GM12801 (cell line): Measurements from ENCODE around the gene CDC37.

Experiments
- TF ChIP-seq, protein P1 (sequence below): IDR thresholded peaks from one replicate; pipeline ENCODE4 v1.5.1; 2011; ENCODE audit warnings: control low read depth; ENCODE audit not compliant: insufficient read length; ENCODE audit errors: extremely low read depth

The CDC37 gene

GRCh38 chr19:10346509-10346908 lies 56.8 kb downstream of the CDC37 start:
- TF ChIP-seq, protein P1, sequence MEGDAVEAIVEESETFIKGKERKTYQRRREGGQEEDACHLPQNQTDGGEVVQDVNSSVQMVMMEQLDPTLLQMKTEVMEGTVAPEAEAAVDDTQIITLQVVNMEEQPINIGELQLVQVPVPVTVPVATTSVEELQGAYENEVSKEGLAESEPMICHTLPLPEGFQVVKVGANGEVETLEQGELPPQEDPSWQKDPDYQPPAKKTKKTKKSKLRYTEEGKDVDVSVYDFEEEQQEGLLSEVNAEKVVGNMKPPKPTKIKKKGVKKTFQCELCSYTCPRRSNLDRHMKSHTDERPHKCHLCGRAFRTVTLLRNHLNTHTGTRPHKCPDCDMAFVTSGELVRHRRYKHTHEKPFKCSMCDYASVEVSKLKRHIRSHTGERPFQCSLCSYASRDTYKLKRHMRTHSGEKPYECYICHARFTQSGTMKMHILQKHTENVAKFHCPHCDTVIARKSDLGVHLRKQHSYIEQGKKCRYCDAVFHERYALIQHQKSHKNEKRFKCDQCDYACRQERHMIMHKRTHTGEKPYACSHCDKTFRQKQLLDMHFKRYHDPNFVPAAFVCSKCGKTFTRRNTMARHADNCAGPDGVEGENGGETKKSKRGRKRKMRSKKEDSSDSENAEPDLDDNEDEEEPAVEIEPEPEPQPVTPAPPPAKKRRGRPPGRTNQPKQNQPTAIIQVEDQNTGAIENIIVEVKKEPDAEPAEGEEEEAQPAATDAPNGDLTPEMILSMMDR = no peak

- TF ChIP-seq, protein P1 = no peak
Measured at GRCh38 chr19:10344780-10345179, 58.6 kb downstream of the CDC37 start.

DNA sequence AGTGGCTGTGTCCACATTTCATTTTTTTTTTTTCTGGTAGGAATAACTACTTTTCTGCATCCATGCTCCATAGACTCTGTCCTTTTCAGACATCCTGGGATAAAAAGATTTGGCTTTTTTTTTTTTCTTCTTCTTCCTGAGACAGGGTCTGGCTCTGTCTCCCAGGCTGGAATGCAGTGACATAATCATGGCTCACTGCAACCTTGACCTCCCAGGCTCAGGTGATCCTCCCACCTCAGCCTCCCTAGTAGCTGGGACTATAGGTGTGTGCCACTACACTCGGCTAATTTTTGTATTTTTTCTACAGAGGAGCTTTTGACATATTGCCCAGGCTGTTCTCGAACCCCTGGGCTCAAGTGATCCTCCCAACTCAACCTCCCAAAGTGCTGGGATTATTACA lies 59.8 kb downstream of the CDC37 start:
- TF ChIP-seq, protein P1 = no peak
